Neuronal stem cell (in vitro differentiated cells): ENCODE data around the gene HAGHL.

Source experiments
- DNase-seq: peaks from one replicate; pipeline ENCODE4 v3.0.0-alpha.2; 2013; ENCODE audit warnings: low spot score
- H2AFZ ChIP-seq: one replicate; pipeline ENCODE4 v1.6.1; 2013; ENCODE audit warnings: mild to moderate bottlenecking, low read length, inconsistent platforms
- H2AK5ac ChIP-seq: 2 replicates; pipeline ENCODE4 v1.6.1; 2013; ENCODE audit warnings: low read depth, mild to moderate bottlenecking, inconsistent platforms, low read length, moderate library complexity, mixed read lengths
- H2BK120ac ChIP-seq: 2 replicates; pipeline ENCODE4 v1.6.1; 2013; ENCODE audit warnings: low read depth, mild to moderate bottlenecking, inconsistent platforms, low read length, moderate library complexity, mixed read lengths
- H2BK12ac ChIP-seq: one replicate; pipeline ENCODE4 v1.6.1; 2013; ENCODE audit warnings: low read length, inconsistent platforms
- H2BK15ac ChIP-seq: 2 replicates; pipeline ENCODE4 v1.6.1; 2013; ENCODE audit warnings: mild to moderate bottlenecking, low read length, inconsistent platforms, mixed read lengths
- H2BK5ac ChIP-seq: one replicate; pipeline ENCODE4 v1.6.1; 2013; ENCODE audit warnings: inconsistent platforms, mild to moderate bottlenecking, low read length, moderate library complexity
- H3K14ac ChIP-seq: one replicate; pipeline ENCODE4 v1.6.1; 2013; ENCODE audit warnings: low read length, inconsistent platforms
- H3K18ac ChIP-seq: 2 replicates; pipeline ENCODE4 v1.6.1; 2013; ENCODE audit warnings: low read length, inconsistent platforms
- H3K23ac ChIP-seq: 2 replicates; pipeline ENCODE4 v1.6.1; 2013; ENCODE audit warnings: low read depth, mild to moderate bottlenecking, mixed read lengths, low read length, inconsistent platforms; ENCODE audit not compliant: poor library complexity
- H3K27ac ChIP-seq: replicated peaks from 3 replicates; pipeline ENCODE4 v1.5.1; 2013; ENCODE audit warnings: low read length, inconsistent platforms
- H3K27me3 ChIP-seq, 3 experiments: 2 replicates each; pipeline ENCODE4 v1.6.1; 2013; ENCODE audit warnings: low read length in 3 of 3, mild to moderate bottlenecking in 2 of 3, inconsistent platforms in 1 of 3, low read depth in 1 of 3, mixed read lengths in 1 of 3, moderate library complexity in 1 of 3; ENCODE audit not compliant: control insufficient read depth in 3 of 3, insufficient read depth in 3 of 3
- H3K36me3 ChIP-seq, 2 donors: replicated peaks in 1 of 2; 2 replicates each; pipeline ENCODE4 v1.6.1; 2013; ENCODE audit warnings: low read length in 2 of 2; ENCODE audit not compliant: control insufficient read depth in 2 of 2, insufficient read depth in 2 of 2
- H3K4ac ChIP-seq: 2 replicates; pipeline ENCODE4 v1.6.1; 2013; ENCODE audit warnings: inconsistent platforms, mild to moderate bottlenecking, low read length, moderate library complexity
- H3K4me1 ChIP-seq, 2 donors: 1 replicate in 1 of 2; 2 replicates in 1 of 2; pipeline ENCODE4 v1.6.1; 2013; ENCODE audit warnings: low read length in 2 of 2, low read depth in 1 of 2; ENCODE audit not compliant: control insufficient read depth in 2 of 2, insufficient read depth in 1 of 2
- H3K4me2 ChIP-seq: one replicate; pipeline ENCODE4 v1.6.1; 2013; ENCODE audit warnings: mild to moderate bottlenecking, low read length, inconsistent platforms; ENCODE audit not compliant: insufficient read depth, poor library complexity, severe bottlenecking
- H3K4me3 ChIP-seq, 2 donors: 2 replicates each; pipeline ENCODE4 v1.5.1; 2013; ENCODE audit warnings: low read length in 2 of 2, mild to moderate bottlenecking in 2 of 2, inconsistent platforms in 1 of 2, moderate library complexity in 1 of 2
- H3K79me1 ChIP-seq: one replicate; pipeline ENCODE4 v1.6.1; 2013; ENCODE audit warnings: low read depth, mild to moderate bottlenecking, inconsistent platforms, low read length, moderate library complexity
- H3K9ac ChIP-seq: one replicate; pipeline ENCODE4 v1.6.1; 2013; ENCODE audit warnings: mild to moderate bottlenecking, low read depth, low read length, inconsistent platforms; ENCODE audit not compliant: poor library complexity
- H3K9me3 ChIP-seq, 2 donors: replicated peaks in 1 of 2; 2 replicates each; pipeline versions ENCODE3 to v1.6.1; 2013; ENCODE audit warnings: low read length in 2 of 2, mild to moderate bottlenecking in 2 of 2, inconsistent platforms in 1 of 2, low read depth in 1 of 2, mixed read lengths in 1 of 2, moderate library complexity in 1 of 2; ENCODE audit not compliant: control insufficient read depth in 2 of 2, insufficient read depth in 1 of 2
- H4K8ac ChIP-seq: one replicate; pipeline ENCODE4 v1.6.1; 2013; ENCODE audit warnings: low read depth, mild to moderate bottlenecking, inconsistent platforms, low read length, moderate library complexity
- H4K91ac ChIP-seq: one replicate; pipeline ENCODE4 v1.6.1; 2013; ENCODE audit warnings: low read length, low read depth, mild to moderate bottlenecking, inconsistent platforms; ENCODE audit not compliant: poor library complexity
- WGBS, 2 donors: extraction: QIAGEN DNeasy Blood & Tissue Kit; methylation state at CpG; one replicate each; pipeline ENCODE4 v1.1.7; 2013; ENCODE audit warnings: missing lambda C conversion rate in 2 of 2, mixed read lengths in 1 of 2; ENCODE audit not compliant: insufficient read length in 2 of 2, insufficient replicate concordance in 1 of 2; ENCODE audit errors: extremely low coverage in 2 of 2; 5-methylcytosine and 5-hydroxymethylcytosine counted together

The HAGHL gene

GRCh38 chr16:760545-761343 is 33.8 kb downstream of the HAGHL start, which contains the start of gene MSLN:
TSS of gene MSLN (plus strand) at chr16:760734. CDS start at chr16:762681, 1,947 bp downstream.
- H3K4me1 ChIP-seq = peaks cover 11 to 12% of the 10 kb centered on the region in 2 donors
- peak within 1 kb of the TSS; percentile 44 for H3K23ac ChIP-seq
- H3K14ac ChIP-seq = peak within 1 kb of the TSS; percentile 63
- H4K91ac ChIP-seq = peak within 1 kb of the TSS; percentile 53
- DNase-seq = no peak
- no peak within 1 kb of the TSS for H3K4me2 ChIP-seq
- H2BK120ac ChIP-seq = peak within 1 kb of the TSS; percentile 89
- no peak within 1 kb of the TSS for H3K27ac ChIP-seq
- peak within 1 kb of the TSS; percentile 61 for H2AFZ ChIP-seq
- peaks cover 3 to 9% of the 10 kb centered on the region in 2 donors for H3K9me3 ChIP-seq
- no CpG with 5 or more reads among the region's 37 CpGs for WGBS, 2 donors
- peak within 1 kb of the TSS; percentile 94 for H3K18ac ChIP-seq
- peak within 1 kb of the TSS; percentile 95 for H3K4ac ChIP-seq
- H2BK12ac ChIP-seq = peak within 1 kb of the TSS; percentile 98
- no peak within 1 kb of the TSS for H3K4me3 ChIP-seq
- no peaks in the 10 kb centered on the region for H3K36me3 ChIP-seq
- H4K8ac ChIP-seq = peak within 1 kb of the TSS; percentile 17
- H3K79me1 ChIP-seq = peaks cover 4% of the 10 kb centered on the region
- peak within 1 kb of the TSS; percentile 50 for H3K9ac ChIP-seq
- H2BK5ac ChIP-seq = peak within 1 kb of the TSS; percentile 66
- peak within 1 kb of the TSS; percentile 91 for H2AK5ac ChIP-seq
- H3K27me3 ChIP-seq = peaks cover 0 to 15% (median 0%) of the 10 kb centered on the region in 3 experiments
- peak within 1 kb of the TSS; percentile 99 for H2BK15ac ChIP-seq

DNA sequence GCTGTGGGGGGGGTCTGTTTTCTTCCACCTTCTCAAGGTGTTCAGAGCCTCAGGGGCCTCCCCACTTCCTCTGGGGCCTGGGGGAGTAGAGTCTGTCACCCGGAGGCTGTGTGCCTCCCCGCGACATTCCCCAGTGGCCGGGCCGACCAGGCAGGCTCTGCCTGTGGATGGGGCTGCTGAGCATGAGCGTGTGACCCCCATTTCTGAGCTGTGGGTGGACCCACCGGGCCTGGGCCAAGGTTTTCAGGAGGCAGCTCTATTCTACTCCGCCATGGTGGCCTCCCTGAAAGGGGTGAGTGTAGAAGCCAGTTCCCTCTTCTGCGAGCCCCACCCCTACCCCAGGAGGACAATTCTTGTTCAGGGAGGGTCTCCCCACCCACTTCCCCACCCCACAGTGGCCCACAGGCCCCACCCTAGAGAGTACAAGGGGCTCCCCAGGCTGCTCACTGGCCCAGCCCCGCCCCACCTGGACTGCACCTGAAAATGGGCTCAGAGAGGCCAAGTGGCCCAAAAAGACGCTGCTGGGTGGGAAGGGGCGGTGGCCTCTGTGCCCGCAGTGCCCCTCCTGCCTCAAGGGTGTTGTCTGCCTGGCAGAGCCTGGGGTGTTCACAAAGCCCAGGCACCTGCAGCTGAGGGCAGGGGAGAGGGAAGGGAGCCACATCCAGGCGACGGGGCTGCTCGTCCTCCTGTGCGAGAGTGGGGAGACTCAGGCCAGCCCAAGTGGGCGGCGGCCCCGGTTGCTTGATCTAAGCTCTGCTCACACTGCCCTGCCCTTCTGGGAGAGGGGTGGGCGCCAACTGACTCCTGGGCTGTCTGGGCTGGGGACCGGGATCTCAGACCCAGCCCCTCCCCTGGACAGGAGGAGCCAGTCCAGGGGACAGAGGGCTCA is 35.0 kb downstream of the HAGHL start:
- H2BK15ac ChIP-seq = peak overlapping the region; percentile 99
- peak overlapping the region; percentile 97 for H2AK5ac ChIP-seq
- H4K91ac ChIP-seq = no peak overlapping the region
- no peak overlapping the region for H2AFZ ChIP-seq
- DNase-seq = no peak
- H3K4me2 ChIP-seq = no peak overlapping the region
- no peaks in the 10 kb centered on the region for H3K36me3 ChIP-seq
- H2BK12ac ChIP-seq = peak overlapping the region; percentile 24
- H3K27me3 ChIP-seq = peaks cover 0 to 15% (median 0%) of the 10 kb centered on the region in 3 experiments
- H3K9ac ChIP-seq = no peak overlapping the region
- no peak overlapping the region for H3K4me3 ChIP-seq
- H3K14ac ChIP-seq = no peak overlapping the region
- H3K23ac ChIP-seq = peak overlapping the region; percentile 10
- no peak overlapping the region for H3K27ac ChIP-seq
- peaks cover 4% of the 10 kb centered on the region for H3K79me1 ChIP-seq
- H2BK5ac ChIP-seq = peak overlapping the region; percentile 48
- peak overlapping the region; percentile 88 for H3K18ac ChIP-seq
- peak overlapping the region; percentile 66 for H3K4ac ChIP-seq
- H3K9me3 ChIP-seq = peaks cover 0 to 2% of the 10 kb centered on the region in 2 donors
- H2BK120ac ChIP-seq = peak overlapping the region; percentile 72
- H4K8ac ChIP-seq = no peak overlapping the region
- no CpG with 5 or more reads among the region's 22 CpGs for WGBS, 2 donors
- H3K4me1 ChIP-seq = peaks cover 11 to 12% of the 10 kb centered on the region in 2 donors

GRCh38 chr16:762595-763268 is 35.8 kb downstream of the HAGHL start:
- Histone ChIP-seq H3K4me2 (no peak overlapping the region), H3K9ac (no peak overlapping the region), H3K18ac (peak overlapping the region; percentile 74), H3K14ac (peak overlapping the region; percentile 56), H3K4me1 (peaks cover 8 to 12% of the 10 kb centered on the region in 2 donors), H3K79me1 (peaks cover 4% of the 10 kb centered on the region), H2BK15ac (peak overlapping the region; percentile 91), H2AK5ac (peak overlapping the region; percentile 97), H2BK12ac (peak overlapping the region; percentile 42), H3K4me3 (no peak overlapping the region), H2BK5ac (peak overlapping the region; percentile 48), H3K36me3 (no peaks in the 10 kb centered on the region), H3K23ac (no peak overlapping the region), H3K27me3 (peaks cover 0 to 15% (median 0%) of the 10 kb centered on the region in 3 experiments), H2BK120ac (peak overlapping the region; percentile 24), H3K4ac (no peak overlapping the region), H3K27ac (no peak overlapping the region), H3K9me3 (no peaks in the 10 kb centered on the region), H4K91ac (peak overlapping the region; percentile 3), H4K8ac (no peak overlapping the region), H2AFZ (no peak overlapping the region)
- whole genome bisulfite sequencing, 2 donors = no CpG with 5 or more reads among the region's 17 CpGs
- no peak for DNase-seq
